Epidermal melanocyte (primary cell): Measurements from ENCODE around the gene PLEKHJ1.

Experiments
- DNase-seq: peaks from one replicate; pipeline ENCODE4 v3.0.0; 2011; ENCODE audit warnings: low spot score; ENCODE audit not compliant: insufficient read length

Gene PLEKHJ1

DNA sequence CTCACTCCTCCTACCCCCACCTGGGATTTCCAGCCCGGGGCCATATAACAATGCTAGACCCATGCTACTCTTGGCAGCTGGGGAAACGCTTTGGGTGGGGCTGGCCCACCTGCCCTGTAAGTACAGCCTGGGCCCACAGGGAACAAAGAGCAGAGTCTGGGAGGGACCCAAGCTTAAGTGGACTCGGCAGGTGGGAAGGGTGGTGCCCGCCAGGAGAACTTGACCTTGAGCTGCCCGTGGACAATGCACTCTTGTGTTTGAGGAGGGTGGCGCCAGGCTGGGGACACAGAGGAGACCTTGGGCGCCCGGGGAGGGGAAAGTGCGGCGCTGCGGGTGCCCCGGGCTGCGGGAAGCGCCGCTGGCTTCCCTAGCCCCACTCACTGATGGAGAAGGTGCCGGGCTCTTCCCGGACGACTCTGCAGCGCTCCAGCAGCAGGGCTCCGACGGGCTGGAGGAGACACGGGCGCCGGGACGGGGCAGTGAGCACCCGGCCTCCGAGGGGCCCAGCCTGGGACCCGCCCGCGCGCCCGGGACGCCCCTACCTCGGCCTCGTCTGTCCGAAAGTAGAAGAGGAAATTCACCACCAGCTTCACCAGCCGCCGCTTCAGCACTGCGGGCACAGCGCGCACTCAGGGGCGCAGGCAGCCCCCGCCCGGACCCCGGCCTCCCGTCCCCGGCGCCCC is 607 bp downstream of the PLEKHJ1 start:
- DNase-seq, result no peak

DNA sequence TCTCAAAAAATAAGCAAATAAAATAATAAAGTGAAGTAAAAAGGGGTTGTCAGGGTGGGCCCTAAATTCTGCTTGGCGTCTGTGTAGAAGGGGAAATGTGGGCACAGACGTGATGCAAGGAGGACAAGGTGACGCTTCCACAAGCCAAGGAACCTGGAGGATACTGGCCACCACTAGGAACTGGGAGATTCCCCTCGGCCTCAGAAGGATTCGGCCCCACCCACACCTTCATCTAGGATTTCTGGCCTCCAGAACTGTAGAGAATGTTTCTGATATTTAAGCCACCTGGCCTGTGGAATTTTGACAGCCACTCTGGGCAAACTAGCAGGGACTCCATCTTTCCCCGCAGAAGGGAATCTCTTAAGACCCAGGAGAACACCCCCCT is 1.1 kb downstream of the PLEKHJ1 start:
- DNase-seq, result no peak

DNA sequence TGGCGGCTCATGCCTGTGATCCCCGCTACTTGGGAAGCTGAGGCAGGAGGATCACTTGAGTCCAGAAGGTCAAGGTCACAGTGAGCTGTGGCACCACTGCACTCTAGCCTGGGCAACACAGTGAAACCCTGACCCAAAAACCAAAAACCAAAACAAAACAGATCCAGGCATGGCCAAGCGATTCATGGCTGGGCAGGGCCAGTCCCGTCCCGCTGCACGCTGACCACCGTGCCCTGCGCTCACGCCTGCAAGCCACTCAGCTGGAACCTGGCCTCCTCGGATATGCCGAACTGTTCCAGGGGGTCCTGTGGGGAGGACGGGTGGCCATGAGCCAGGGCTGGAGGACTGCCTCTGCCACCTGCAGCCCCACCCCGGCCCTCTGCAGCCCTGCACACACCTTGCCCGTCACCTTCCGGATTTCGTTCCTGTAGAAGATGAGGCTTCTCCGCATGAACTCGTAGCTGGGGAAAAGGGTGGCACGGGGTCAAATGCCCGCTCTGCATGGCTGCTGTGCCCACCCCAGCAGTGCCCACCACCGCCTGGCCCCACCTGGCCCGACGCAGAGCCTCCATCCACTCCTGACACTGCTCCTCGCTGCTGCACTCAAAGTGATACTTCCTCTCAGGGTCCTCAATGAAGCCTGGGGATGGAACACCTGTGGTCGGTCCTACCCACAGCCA is 2.4 kb downstream of the PLEKHJ1 start:
- DNase-seq, result no peak

DNA sequence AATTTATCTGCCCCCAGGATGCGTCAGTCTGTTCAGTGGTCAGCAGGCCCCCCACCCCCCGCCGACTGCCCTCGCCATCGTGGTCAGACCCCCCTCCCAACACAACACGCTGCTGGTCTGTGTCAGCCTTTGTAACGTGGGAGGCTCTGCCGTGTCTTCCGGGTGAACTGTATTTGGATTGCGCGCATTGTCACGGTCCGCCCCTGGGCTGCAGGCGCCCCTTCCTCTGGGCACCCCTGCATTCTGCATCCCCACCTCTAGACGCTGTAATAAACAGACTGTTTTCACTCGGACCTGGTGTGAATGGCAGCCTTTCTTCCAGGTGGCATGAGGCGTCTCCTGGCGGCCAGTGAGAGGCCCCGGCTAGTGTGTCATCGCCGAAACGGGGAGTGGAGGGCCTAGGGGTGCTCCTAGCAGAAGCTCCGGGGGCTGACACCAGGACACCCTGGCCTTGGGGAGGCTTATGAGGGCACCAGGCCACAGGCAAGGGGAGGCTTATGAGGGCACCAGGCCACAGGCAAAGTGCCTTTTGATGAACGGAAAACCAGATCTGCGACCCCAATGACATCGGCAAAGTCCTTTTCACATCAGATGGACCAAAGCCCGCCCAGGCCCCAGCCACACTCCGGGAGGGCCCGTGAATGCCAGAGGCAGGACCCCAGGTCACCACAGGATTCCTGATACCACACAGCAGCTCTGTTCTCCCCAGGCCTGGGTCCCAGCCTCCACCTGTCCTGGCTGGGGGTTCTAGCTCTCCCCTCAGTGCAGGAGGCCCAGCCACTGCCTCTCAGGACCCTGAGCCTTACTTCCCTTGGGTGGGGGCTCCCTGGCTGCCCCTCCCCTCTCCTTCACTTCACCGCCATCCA is 3.6 kb downstream of the PLEKHJ1 start:
- no peak for DNase-seq

DNA sequence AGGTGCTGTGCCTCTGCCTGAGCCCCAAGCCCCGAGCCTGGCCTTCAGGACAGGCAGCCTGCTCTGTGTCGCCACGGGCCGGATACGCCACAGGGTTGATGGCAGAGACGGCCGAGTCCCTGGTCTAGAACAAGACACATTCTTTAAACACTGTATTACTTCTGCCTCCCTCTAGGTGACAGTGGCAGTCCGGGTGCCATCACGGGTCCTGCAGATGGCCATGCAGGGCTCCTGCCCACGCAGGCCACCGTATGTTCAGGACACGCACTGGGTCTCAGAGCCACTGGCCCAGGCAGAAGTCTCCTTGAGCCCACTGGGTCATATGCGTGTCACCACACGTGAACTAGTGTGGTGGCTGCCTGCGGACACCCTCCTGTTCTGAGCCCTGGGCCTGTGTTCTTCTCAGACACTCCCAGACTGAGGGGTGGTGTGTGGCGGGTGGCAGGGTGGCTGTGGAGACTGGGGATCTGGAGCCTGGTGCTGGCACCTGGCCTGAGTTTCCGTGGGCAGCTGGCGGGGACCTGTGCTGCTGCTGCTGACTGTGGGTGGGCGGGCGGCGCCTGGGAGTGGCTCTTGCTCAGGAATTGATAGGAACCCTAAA is 4.4 kb downstream of the PLEKHJ1 start:
- DNase-seq, result no peak

DNA sequence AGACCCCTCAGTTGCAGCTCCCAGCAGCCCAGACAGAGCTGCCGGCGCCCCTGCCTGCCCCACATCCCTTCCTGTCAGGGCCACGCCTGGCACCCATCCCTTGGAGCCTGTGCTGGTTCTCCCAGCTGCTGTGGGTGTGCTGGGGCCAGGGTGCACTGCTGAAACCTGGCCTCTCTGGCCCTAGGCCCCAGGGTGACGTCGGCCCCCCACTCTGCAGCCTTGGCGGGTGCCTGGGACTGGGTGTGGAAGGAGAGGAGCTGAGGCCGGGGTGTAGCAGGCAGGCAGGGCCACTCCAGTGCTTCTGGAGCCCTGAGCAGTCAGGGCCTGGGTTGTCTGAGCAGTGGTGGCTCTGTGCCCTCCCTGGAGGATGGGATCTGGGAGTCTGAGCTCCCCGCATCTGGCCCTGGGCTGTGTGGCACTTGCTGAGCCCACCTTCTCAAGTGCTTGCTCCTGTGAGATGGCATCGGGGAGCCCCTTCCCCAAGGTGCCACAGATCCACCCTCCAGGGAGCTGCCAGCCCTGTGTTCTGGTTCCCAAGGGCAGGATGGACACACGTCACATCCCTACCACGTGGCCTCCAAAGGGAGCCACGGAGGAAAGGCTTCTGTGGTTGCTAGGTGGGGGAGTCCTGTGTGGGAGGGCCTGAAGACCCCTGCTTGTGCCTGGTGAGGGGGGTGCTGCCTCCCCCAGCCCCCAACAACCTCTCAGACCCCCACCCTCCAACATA is 5.2 kb downstream of the PLEKHJ1 start:
- DNase-seq, result no peak

DNA sequence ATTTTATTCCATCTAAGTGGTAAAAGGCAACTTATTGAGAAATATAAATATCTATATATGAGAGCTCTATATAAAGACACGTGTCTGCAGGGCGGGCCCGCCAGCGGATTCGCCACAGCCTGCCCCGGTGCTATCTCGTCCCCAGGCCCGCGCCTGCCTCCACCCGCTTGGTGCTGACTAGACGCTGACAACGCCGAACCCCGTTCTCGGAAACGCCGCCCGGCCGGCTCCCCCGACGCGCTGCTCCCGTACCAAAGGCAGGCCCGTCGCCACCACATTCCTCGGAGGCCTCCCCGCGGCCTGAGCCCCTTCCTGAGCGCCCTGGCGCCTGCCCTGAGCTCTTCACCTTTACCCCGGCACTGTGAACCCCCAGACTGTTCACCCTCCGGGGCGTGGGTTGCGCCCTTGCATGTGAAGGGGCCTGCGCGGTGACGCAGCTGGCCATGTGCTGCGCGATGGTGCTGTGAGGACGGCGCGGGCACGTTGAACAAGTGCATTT is 6.0 kb downstream of the PLEKHJ1 start:
- no peak for DNase-seq

DNA sequence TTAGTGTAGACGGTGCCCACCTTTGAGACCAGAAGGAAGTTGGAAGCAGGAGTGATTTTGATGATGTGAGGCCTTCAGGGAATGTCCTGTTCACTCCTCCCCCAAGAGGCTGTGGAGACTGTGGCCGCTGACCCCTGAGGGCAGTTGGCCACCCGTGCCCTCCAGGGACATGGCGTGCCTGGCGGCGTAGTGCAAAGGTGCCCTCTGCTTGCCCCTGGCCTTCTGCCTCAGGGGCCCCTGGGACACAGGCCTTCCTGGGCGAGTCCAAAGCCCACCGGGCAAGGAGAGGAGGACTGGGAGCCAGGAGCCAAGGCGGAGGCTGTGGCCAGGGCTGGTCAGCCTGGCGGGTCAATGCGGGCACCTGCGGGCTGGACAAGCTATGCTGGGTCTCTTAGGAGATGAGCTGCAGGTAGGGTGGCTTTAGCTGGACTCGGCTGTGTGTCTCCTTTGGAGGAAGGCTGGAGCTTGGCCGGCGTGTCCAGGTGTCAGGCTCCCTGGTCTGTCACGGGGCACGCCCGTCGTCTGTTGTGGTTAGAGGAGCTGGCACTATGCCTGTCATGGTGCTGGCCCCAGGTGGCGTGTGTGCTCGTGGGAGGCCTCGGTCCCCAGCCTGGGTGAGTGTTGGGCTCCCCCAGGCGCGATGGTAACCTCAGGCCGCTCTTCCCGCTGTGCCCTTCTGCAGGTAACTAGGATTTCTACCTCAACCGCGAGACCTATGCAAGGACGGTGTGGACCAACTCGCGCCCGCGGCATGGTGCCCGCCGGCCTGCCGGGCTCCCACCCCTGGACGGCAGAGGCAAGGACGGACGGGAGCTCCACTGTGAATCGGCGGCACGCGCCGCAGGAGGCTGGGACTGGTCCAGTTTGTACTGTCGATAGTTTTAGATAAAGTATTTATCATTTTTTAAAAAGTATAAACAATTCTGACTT is 6.8 kb downstream of the PLEKHJ1 start:
- DNase-seq, result no peak

DNA sequence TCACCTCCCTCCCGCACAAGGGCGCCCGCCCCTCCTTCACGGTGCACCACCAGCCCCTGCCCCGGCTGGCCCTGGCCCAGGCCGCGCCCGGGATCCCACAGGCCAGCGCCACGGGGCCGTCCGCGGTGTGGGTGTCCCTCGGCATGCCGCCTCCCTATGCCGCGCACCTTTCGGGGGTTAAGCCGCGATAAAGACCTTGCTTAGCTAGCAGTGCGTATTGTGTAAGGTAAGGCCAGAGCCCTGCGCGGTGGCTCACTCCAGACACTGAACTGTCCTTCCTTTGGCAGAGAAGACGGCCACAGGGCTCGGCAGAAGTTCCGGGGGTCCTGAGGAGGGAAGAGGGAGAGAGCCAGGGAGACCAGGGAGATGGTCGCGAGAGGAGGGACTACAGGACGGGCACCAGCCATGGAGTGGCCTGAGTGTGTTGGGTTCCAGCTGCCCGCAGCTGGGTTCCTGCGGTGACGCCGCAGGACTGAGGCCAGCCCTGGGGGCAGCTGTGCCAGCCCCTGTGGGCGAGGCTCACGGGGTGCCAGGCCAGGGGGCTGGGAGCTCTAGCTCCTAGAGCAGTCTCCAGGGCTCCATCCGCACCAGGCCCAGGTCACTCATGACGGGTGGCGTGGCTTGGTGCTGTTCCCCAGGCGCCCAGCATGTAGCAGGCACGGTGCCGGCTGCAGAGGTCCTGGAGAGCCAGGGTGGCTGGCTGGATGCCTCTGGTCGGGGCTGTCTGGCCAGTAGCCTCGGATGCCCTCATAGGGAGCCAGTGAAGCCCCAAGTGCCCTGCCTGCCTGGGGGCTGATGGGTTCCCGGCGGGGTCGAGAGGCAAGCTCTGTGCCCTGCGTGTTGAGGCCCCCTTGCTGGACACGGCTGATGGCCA is 7.7 kb downstream of the PLEKHJ1 start:
- DNase-seq, result no peak

DNA sequence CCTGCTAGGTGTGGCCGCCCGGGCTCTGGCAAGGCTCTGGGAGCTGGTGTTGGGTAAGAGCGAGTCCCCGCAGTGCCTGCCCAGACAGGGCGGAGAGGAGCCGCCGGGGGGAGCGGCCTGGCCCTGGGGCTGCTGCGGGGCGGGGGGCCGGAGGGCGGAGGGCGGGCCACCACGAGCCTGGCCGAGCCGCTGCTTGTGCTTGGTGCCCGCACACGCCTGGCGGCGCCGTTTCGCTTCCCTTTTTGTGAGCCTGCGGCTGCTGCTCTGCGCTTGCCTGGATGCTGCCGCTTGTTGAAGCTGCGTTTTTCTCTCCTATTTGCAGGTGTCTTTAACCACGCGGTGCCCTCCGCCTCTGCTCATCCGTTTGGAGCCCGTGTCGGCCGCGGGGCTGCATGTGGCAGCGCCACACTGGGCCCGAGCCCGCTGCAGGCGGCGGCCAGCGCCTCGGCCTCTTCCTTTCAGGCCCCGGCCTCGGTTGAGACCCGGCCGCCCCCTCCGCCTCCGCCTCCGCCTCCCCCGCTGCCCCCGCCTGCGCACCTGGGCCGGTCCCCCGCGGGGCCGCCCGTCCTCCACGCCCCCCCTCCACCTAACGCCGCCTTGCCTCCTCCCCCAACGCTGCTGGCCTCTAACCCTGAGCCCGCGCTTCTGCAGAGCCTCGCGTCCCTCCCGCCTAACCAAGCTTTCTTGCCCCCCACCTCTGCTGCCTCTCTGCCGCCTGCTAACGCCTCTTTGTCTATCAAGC is 8.5 kb downstream of the PLEKHJ1 start:
- no peak for DNase-seq

DNA sequence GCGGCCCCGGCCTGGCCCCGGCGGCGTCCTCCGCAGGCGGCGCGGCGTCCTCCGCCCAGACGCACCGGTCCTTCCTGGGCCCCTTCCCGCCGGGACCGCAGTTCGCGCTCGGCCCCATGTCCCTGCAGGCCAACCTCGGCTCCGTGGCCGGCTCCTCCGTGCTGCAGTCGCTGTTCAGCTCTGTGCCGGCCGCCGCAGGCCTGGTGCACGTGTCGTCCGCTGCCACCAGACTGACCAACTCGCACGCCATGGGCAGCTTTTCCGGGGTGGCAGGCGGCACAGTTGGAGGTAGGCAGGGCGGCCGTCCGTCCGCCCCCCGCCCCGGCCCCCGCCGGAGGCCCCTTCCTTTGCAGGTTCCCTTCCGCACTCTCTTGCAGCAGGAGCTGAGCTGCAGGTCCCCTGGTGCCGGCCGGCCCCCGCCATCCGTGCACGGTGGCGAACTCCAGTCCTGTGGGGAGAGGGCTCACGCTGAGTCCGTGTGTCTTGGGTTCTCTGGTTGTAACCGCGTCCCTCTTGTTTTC is 9.2 kb downstream of the PLEKHJ1 start:
- DNase-seq, result no peak

DNA sequence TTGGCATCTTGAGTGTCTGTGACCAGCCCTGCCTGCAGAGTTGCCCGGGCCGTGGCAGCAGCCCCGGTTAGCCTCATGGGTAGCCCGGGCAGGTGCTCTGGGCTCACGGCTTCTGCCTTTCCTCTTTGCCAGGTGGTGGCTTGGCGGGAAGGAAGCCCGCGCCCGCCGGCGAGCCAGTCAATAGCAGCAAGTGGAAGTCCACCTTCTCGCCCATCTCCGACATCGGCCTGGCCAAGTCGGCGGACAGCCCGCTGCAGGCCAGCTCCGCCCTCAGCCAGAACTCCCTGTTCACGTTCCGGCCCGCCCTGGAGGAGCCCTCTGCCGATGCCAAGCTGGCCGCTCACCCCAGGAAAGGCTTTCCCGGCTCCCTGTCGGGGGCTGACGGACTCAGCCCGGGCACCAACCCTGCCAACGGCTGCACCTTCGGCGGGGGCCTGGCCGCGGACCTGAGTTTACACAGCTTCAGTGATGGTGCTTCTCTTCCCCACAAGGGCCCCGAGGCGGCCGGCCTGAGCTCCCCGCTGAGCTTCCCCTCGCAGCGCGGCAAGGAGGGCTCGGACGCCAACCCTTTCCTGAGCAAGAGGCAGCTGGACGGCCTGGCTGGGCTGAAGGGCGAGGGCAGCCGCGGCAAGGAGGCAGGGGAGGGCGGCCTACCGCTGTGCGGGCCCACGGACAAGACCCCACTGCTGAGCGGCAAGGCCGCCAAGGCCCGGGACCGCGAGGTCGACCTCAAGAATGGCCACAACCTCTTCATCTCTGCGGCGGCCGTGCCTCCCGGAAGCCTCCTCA is 9.9 kb downstream of the PLEKHJ1 start:
- DNase-seq, result no peak

DNA sequence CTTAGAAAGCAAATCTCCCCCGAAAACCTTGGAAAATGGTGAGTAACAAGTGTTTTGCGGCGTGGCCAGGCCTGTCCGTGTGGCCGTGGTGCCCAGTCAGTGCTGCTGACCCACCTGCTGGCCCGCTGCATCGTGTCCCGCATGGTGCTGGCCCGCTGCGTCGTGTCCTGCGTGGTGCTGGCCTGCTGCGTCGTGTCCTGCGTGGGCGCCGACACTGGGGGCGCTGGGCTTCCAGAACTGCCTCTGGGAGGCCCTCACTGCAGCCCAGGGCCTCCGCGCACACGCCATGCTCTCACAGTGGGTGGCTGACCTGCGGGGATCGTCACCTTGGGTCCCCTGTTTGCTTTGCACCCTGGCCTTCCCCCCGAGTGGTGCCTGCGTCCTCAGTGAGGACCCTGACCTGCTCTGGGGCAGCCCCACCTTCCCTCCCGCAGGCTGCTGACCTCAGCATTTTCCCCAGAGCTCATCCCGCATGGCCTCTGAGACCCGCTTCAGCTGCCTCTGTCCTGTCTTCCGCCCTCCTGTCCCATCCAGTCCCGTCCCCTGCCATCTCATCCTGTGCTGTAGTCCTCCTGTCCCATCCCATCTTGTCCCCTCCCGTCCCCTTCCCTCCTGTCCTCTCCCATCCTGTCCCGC is 10.6 kb downstream of the PLEKHJ1 start:
- no peak for DNase-seq

DNA sequence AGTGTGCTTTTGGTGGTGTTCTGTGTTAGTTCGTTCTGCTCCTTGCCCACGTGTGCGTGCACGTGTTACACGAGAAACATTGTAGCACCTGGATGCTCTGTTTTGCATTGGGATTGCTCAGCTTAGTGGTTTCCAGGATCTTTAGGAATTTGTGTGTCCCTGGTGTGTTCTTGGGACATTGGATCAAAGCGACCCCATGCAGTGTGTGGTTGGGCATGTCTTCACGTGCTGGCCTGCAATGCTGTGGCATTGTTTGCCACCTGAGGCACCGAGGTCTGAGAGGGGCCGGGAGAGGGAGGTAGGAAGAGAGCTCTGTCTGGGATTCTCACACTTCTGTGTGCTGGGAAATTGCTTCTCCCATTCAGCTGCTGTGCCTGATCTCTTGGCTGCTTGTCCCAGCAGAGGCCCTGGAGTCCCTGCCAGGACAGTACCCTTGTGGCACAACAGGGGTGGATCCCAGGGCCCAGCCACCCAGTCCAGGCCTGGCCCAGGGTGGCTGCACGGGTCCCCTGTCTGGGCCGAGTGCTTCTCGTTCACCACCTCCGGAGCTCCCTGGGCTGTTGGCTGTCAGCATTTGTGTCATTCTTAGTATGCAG is 11.3 kb downstream of the PLEKHJ1 start:
- no peak for DNase-seq

DNA sequence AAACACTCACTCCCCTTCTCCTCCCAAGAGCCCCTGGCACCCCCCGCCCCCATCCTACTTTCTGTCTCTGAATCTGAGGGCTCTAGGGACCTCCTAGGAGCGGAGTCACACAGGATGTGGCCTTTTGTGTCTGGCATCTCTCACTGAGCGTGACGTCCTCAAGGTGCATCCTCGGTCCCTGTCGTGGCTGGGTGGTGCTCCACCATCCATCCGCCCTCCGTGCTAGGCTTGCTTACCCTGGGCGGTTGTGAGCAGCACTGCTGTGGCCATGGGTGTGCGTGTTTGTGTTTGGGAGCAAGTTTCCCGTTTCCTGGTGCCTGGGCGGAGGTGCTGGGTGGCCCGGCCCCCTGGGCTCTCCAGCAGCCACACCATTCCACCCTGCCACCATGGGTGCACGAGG is 12.2 kb downstream of the PLEKHJ1 start:
- no peak for DNase-seq

DNA sequence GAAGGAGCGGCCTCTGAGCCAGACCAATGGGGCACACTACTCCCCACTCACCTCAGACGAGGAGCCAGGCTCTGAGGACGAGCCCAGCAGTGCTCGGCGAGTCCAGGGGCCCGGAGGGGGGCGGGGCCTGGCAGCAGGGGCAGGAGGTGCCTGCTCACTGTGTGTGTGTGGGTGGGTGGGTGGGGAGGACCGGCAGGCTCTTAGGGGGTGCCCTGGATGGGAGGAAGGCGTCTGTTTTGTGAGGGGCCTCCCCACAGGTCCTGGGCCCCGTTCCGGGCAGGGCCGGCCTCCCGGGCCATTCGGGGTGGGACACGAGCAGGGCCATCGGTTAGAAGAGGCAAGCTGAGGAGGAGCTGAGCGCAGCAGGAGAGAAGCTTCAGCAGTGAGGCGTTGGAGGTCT is 12.7 kb downstream of the PLEKHJ1 start:
- no peak for DNase-seq
